PC-3 (cell line): ENCODE measurements around the gene PTN. TPM values are rescaled to one million over a fixed set of nuclear protein-coding genes. Genes with fewer than 3 reads are reported as not detected.
A peak's percentile ranks its signal among the peaks of the same experiment; 100 is the strongest.
"Not testable (repeated sequence)": the region's sequence is repeated elsewhere in the genome, so short reads cannot be mapped to it uniquely, and the experiment has no call there.

ENCODE experiments used
- ATAC-seq: fragments of 200-7000 bp; cut with Tn5 transposase; 2 replicates; pipeline ENCODE4 v1.9.1; 2020; ENCODE audit warnings: mild to moderate bottlenecking, moderate library complexity
- BruUV-seq: library from RNA; stranded (reverse); fragments of 400-500 nt; replicated peaks from 2 replicates; lab custom pipeline; 2021; lab: Mats Ljungman, UMichigan
- CTCF ChIA-PET: fragments of 300-600 bp; sonication (Branson Sonifier 250); formaldehyde crosslinking; loops from one replicate; lab custom pipeline; 2022; ENCODE audit warnings: antibody characterized with exemption; lab: Charles Lee
- POLR2A ChIA-PET: fragments of 300-600 bp; sonication (Branson Sonifier 250); formaldehyde crosslinking; loops from one replicate; lab custom pipeline; 2022; ENCODE audit warnings: antibody characterized with exemption; ENCODE audit not compliant: unreplicated experiment; lab: Charles Lee
- DNase-seq: peaks from one replicate; pipeline ENCODE4 v3.0.0-alpha.2; 2015
- H2AFZ ChIP-seq: fragments of 300-600 bp; sonication (generic); 2 replicates; pipeline ENCODE4 v1.6.0; 2016; ENCODE audit warnings: antibody characterized with exemption, low read length
- H3F3A ChIP-seq: fragments of 300-600 bp; sonication (generic); one replicate; pipeline ENCODE4 v1.6.0; 2017; ENCODE audit warnings: antibody characterized with exemption, low read length, control low read depth, mild to moderate bottlenecking; ENCODE audit not compliant: unreplicated experiment
- H3K27ac ChIP-seq: fragments of 300-600 bp; sonication (generic); 2 replicates; pipeline ENCODE4 v1.5.1; 2016; ENCODE audit warnings: mild to moderate bottlenecking, low read length
- H3K27me3 ChIP-seq: fragments of 300-600 bp; sonication (generic); 2 replicates; pipeline ENCODE4 v1.6.1; 2016; ENCODE audit warnings: low read length, mixed read lengths
- H3K36me3 ChIP-seq: fragments of 300-600 bp; sonication (generic); 2 replicates; pipeline ENCODE4 v1.6.1; 2016; ENCODE audit warnings: low read depth, mixed run types, low read length, mixed read lengths
- H3K4me1 ChIP-seq: fragments of 300-600 bp; sonication (generic); 2 replicates; pipeline ENCODE4 v1.5.1; 2016; ENCODE audit warnings: low read length; ENCODE audit not compliant: insufficient read depth
- H3K4me2 ChIP-seq: fragments of 300-600 bp; sonication (generic); 2 replicates; pipeline ENCODE4 v1.6.0; 2016; ENCODE audit warnings: low read length
- H3K4me3 ChIP-seq: fragments of 300-600 bp; sonication (generic); 2 replicates; pipeline ENCODE4 v1.5.1; 2016; ENCODE audit warnings: mild to moderate bottlenecking, low read length, mixed read lengths
- H3K79me2 ChIP-seq: fragments of 300-600 bp; sonication (generic); 2 replicates; pipeline ENCODE4 v1.6.1; 2017; ENCODE audit warnings: low read length, mixed read lengths
- H3K9ac ChIP-seq: fragments of 300-600 bp; sonication (generic); 2 replicates; pipeline ENCODE4 v1.6.0; 2016; ENCODE audit warnings: mild to moderate bottlenecking, low read length
- H3K9me2 ChIP-seq: fragments of 300-600 bp; sonication (generic); replicated peaks from 2 replicates; pipeline ENCODE4 v1.6.1; 2016; ENCODE audit warnings: mixed run types, low read length, mixed read lengths
- H3K9me3 ChIP-seq: fragments of 300-600 bp; sonication (generic); 2 replicates; pipeline ENCODE4 v1.6.1; 2016; ENCODE audit warnings: low read length, mixed read lengths
- H4K20me1 ChIP-seq: fragments of 300-600 bp; sonication (generic); 2 replicates; pipeline ENCODE4 v1.6.1; 2016; ENCODE audit warnings: low read length, mixed read lengths
- CTCF ChIP-seq: fragments of 300-600 bp; sonication (generic); conservative IDR thresholded peaks from 2 replicates; pipeline ENCODE4 v1.5.1; 2017; ENCODE audit warnings: antibody characterized with exemption, low read depth, mild to moderate bottlenecking, low read length
- EZH2 ChIP-seq: fragments of 300-600 bp; sonication (generic); IDR thresholded peaks from one replicate; pipeline ENCODE4 v1.6.1; 2017; ENCODE audit warnings: antibody characterized with exemption, mild to moderate bottlenecking, low read length; ENCODE audit not compliant: unreplicated experiment
- EZH2phosphoT487 ChIP-seq: fragments of 300-600 bp; sonication (generic); IDR thresholded peaks from 2 replicates; pipeline ENCODE4 v1.6.1; 2018; ENCODE audit warnings: mild to moderate bottlenecking, antibody characterized with exemption, low read length, borderline replicate concordance
- intact Hi-C: fragments of 100-400 bp; cut with micrococcal nuclease; formaldehyde crosslinking; loops from 2 replicates; pipeline ENCODE4 v1.9.0; 2023
- total RNA-seq: library from RNA; depleted of rRNA; stranded (reverse); fragments of >200 nt; gene quantifications from 2 replicates; pipeline ENCODE4 v1.2.3, GENCODE V29; 2014

Gene PTN
- total RNA-seq, 1 experiment from 2014 or later = 0.07 TPM

GRCh38 chr7:137203351-137203750, 140.2 kb downstream of the PTN start:
- no peaks in the 10 kb centered on the region for H4K20me1 ChIP-seq
- no peak for DNase-seq
- ChIA-PET POLR2A (no interaction called here), CTCF (no interaction called here)
- no peak overlapping the region for H3K9ac ChIP-seq
- H2AFZ ChIP-seq = no peak overlapping the region
- no peaks in the 10 kb centered on the region for H3K9me2 ChIP-seq
- H3K4me1 ChIP-seq = no peaks in the 10 kb centered on the region
- no peaks in the 10 kb centered on the region for H3F3A ChIP-seq
- no peak overlapping the region for H3K4me2 ChIP-seq
- TF ChIP-seq EZH2 (no peak), CTCF (no peak), EZH2phosphoT487 (no peak)
- H3K9me3 ChIP-seq = no peaks in the 10 kb centered on the region
- BruUV-seq = no TSS peak
- H3K4me3 ChIP-seq = no peak overlapping the region
- no peak overlapping the region for H3K27ac ChIP-seq
- no peaks in the 10 kb centered on the region for H3K79me2 ChIP-seq
- H3K27me3 ChIP-seq = no peaks in the 10 kb centered on the region
- H3K36me3 ChIP-seq = no peaks in the 10 kb centered on the region
- intact Hi-C loops = no loop called here
- no peak for ATAC-seq

GRCh38 chr7:137196648-137197047, 146.9 kb downstream of the PTN start:
- DNase-seq (no peak), ATAC-seq (no peak)
- Histone ChIP-seq H3K36me3 (no peaks in the 10 kb centered on the region), H3K27me3 (no peaks in the 10 kb centered on the region), H3K4me2 (no peak overlapping the region), H3K27ac (no peak overlapping the region), H3K9me2 (no peaks in the 10 kb centered on the region), H3K4me1 (no peaks in the 10 kb centered on the region), H3F3A (no peaks in the 10 kb centered on the region), H3K9ac (no peak overlapping the region), H4K20me1 (no peaks in the 10 kb centered on the region), H2AFZ (no peak overlapping the region), H3K79me2 (no peaks in the 10 kb centered on the region), H3K4me3 (no peak overlapping the region), H3K9me3 (no peaks in the 10 kb centered on the region)
- CTCF ChIA-PET = no interaction called here
- POLR2A ChIA-PET = no interaction called here
- intact Hi-C loops = no loop called here
- no TSS peak for BruUV-seq
- no peak for TF ChIP-seq EZH2phosphoT487
- no peak for TF ChIP-seq EZH2
- no peak for TF ChIP-seq CTCF

- H2AFZ ChIP-seq = no peak overlapping the region
- no TSS peak for BruUV-seq
- ATAC-seq = peak; percentile 27; the same call in 1 of the 2 replicates
These were observed 147.5 kb downstream of the PTN start for GRCh38 chr7:137195996-137196395.

GRCh38 chr7:137181619-137182018, 161.9 kb downstream of the PTN start:
- POLR2A ChIA-PET, H3K27ac ChIP-seq, H3K36me3 ChIP-seq, ATAC-seq, DNase-seq, intact Hi-C loops, H3K9ac ChIP-seq, H3K9me2 ChIP-seq, H3K9me3 ChIP-seq, H2AFZ ChIP-seq, H3K4me3 ChIP-seq, CTCF ChIA-PET, H3K79me2 ChIP-seq, H3K27me3 ChIP-seq, H4K20me1 ChIP-seq, BruUV-seq, H3K4me2 ChIP-seq, H3K4me1 ChIP-seq, H3F3A ChIP-seq: not testable (repeated sequence)

More at GRCh38 chr7:137195996-137196395, 147.5 kb downstream of the PTN start:
- POLR2A ChIA-PET = no interaction called here
- H3K9me2 ChIP-seq = no peaks in the 10 kb centered on the region
- no peak overlapping the region for H3K27ac ChIP-seq
- no peaks in the 10 kb centered on the region for H3F3A ChIP-seq
- H4K20me1 ChIP-seq = no peaks in the 10 kb centered on the region
- no peaks in the 10 kb centered on the region for H3K9me3 ChIP-seq
- intact Hi-C loops = no loop called here
- H3K36me3 ChIP-seq = no peaks in the 10 kb centered on the region
- DNase-seq = no peak
- no peak for TF ChIP-seq CTCF
- no peak for TF ChIP-seq EZH2
- no peak for TF ChIP-seq EZH2phosphoT487
- H3K4me2 ChIP-seq = no peak overlapping the region
- no peaks in the 10 kb centered on the region for H3K79me2 ChIP-seq
- no peak overlapping the region for H3K4me3 ChIP-seq
- no peak overlapping the region for H3K9ac ChIP-seq
- no peaks in the 10 kb centered on the region for H3K4me1 ChIP-seq
- no peaks in the 10 kb centered on the region for H3K27me3 ChIP-seq
- CTCF ChIA-PET = no interaction called here
